Liver (tissue), 3 donors: ENCODE results near the gene ZNF837.

Experiments
- CTCF ChIP-seq: fragments of 150-350 bp; IDR thresholded peaks from 2 replicates; pipeline ENCODE4 v1.5.1; 2017; ENCODE audit warnings: improper control_type of control experiment, low read depth, low read length; ENCODE audit not compliant: missing input control
- TAF1 ChIP-seq: conservative IDR thresholded peaks from 2 replicates; pipeline ENCODE4 v1.6.1; 2016; ENCODE audit warnings: antibody characterized with exemption, mild to moderate bottlenecking
- TF ChIP-seq, protein P1 (sequence below): IDR thresholded peaks from 2 replicates; pipeline ENCODE4 v1.6.1; 2016; ENCODE audit warnings: antibody characterized with exemption
- donor health status: healthy.
- donor health status: healthy.

DNA sequence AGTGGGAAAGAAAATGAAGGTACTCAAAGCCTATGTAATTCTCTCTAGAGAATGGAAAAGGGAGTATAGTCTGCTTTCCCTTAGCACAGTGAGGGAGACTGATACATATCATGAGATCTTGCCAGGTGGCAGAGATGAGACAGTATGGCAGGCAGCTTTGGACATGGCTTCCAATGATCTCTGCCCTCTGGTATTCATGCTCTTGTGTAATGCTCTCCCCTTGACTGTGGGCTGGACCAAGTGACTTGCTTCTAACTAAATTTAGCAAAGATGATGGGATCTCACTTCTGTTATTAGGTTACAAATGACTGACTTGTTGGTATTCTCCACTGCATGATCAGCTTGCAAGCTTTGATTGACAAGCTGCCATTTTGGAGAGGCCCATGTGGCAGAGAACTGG, 48.9 kb upstream of the ZNF837 start:
- TF ChIP-seq, protein P1, sequence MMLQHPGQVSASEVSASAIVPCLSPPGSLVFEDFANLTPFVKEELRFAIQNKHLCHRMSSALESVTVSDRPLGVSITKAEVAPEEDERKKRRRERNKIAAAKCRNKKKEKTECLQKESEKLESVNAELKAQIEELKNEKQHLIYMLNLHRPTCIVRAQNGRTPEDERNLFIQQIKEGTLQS: no peak
- no peak for TF ChIP-seq CTCF
- no peak for TF ChIP-seq TAF1
